Ovary (tissue), 3 donors: ENCODE data around the gene RPL10.

ENCODE experiments used
- EP300 ChIP-seq: sonication (generic); formaldehyde crosslinking; IDR thresholded peaks from one replicate; pipeline ENCODE4 v1.6.1; 2017; ENCODE audit warnings: antibody characterized with exemption
- POLR2A ChIP-seq: fragments of 450-650 bp; IDR thresholded peaks from one replicate; pipeline ENCODE4 v1.6.1; 2017; ENCODE audit warnings: antibody characterized with exemption, mild to moderate bottlenecking, moderate library complexity
- TF ChIP-seq, protein P1 (sequence below), 3 donors: fragments of 450-650 bp in 2 of 3; fragments of 200-600 bp in 1 of 3; IDR thresholded peaks; one replicate each; pipeline versions ENCODE4 v1.5.1 to v1.8.0; 2016 to 2022; ENCODE audit warnings: antibody characterized with exemption in 3 of 3, mild to moderate bottlenecking in 1 of 3
- donor health status: DM: no; HTN: no; CAD: no.

DNA sequence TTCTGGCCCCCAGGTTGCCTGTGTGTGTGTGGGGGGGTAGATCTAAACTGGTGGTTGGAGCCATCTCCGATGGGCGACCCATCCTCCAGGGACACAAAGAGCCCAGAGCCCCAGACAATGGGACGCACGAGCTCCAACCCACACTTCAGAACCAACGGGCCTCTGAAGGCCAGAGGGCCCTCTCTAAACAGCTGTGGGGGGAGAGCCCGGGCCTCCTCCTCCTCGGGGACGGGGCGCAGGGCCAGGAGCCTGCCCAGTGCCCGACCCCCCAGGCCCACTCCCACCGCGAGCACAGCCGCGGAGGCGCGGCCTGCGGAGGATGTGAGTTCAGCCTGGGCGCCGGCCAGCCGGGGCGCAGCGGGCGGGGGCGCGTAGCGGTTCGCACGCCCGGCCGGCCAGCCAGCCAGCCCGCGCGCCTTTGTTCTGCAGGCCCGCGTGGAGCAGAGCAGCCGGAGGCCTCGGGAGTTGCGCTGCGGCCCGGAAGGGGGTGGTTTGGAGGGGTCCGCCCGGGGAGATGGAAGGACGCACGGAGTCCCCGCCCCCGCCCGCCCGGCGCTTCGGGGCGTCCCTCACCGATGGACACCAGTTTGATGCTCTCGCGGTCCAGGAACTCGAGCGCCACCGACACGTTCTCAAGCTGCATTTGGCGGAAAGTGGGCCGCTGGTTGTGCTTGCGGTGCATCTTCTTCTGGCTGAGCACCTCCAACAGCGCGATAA is 27.7 kb upstream of the RPL10 start:
- TF ChIP-seq, protein P1, sequence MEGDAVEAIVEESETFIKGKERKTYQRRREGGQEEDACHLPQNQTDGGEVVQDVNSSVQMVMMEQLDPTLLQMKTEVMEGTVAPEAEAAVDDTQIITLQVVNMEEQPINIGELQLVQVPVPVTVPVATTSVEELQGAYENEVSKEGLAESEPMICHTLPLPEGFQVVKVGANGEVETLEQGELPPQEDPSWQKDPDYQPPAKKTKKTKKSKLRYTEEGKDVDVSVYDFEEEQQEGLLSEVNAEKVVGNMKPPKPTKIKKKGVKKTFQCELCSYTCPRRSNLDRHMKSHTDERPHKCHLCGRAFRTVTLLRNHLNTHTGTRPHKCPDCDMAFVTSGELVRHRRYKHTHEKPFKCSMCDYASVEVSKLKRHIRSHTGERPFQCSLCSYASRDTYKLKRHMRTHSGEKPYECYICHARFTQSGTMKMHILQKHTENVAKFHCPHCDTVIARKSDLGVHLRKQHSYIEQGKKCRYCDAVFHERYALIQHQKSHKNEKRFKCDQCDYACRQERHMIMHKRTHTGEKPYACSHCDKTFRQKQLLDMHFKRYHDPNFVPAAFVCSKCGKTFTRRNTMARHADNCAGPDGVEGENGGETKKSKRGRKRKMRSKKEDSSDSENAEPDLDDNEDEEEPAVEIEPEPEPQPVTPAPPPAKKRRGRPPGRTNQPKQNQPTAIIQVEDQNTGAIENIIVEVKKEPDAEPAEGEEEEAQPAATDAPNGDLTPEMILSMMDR (IDR thresholded peaks at IDR 0.05): no peak
- no peak for TF ChIP-seq POLR2A
- no peak for TF ChIP-seq EP300
